CD4-positive, alpha-beta T cell treated with Interleukin-2 at 100 ng/mL for 4 hours (primary cell): ENCODE measurements around the gene SMIM44.

ENCODE experiments used
- DNase-seq: peaks from one replicate; pipeline ENCODE4 v3.0.0-alpha.2; 2020; ENCODE audit warnings: low spot score

The SMIM44 gene

DNA sequence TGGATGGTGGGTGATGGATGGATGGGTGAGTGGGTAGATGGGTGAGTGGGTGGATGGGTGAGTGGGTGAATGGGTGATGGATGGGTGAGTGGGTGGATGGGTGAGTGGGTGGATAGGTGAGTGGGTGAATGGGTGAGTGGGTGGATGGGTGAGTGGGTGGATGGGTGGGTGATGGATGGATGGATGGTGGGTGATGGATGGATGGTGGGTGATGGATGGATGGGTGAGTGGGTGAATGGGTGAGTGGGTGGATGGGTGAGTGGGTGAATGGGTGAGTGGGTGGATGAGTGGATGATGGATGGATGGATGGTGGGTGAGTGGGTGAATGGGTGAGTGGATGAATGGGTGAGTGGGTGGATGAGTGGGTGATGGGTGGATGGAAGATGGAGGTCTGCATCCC, 5.7 kb downstream of the SMIM44 start:
- DNase-seq = no peak

DNA sequence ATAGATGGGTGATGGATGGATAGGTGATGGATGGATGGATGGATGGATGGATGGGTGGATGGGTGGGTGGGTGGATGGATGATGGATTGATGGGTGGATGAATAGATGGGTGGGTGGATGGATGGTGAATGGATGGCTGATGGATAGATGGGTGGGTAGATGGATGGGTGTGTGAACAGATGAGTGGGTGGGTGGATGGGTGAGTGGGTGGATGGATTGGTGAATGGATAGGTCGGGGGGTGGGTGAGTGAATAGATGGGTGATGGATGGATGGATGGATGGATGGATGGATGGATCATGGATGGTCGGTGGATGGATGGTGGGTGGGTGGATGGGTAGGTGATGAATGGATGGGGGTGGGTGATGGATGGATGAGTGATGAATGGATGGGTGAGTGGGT, 6.4 kb downstream of the SMIM44 start:
- DNase-seq = no peak

DNA sequence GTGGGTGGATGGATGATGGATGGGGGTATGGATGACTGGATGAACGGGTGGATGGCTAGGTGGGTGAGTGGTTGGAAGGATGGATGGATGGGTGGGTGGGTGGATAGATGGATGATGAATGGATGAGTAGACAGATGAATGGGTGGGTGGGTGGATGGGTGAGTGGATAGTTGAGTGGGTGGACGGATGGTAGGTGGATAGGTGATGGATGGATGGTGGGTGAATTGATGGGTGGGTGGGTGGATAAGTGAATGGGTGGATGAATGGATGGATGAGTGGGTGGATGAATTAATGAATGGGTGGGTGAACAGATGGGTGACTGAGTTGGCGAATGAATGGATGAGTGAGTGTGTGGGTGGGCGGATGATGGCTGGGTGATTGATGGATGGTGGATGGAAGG, 7.8 kb downstream of the SMIM44 start:
- DNase-seq = no peak

DNA sequence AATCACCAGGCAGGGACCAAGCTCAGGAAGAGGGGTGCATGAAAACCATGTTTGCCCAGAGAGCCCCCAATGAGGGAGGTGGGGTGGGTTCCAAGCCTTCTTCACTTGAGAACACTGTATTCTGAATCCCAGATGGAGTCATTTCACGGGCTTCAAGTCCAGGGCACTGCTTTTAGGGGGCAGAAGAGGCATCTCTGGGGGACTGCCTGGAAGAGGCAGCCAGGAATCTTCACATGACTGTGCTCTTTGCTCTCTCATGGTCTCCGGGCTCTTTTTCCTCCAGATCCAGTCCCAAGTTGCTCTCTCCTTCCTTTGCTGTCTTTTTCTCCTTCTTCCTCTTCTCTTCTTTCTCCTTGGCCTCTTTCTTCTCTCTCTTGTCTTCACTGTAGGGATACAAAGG, 8.6 kb downstream of the SMIM44 start:
- DNase-seq = no peak

DNA sequence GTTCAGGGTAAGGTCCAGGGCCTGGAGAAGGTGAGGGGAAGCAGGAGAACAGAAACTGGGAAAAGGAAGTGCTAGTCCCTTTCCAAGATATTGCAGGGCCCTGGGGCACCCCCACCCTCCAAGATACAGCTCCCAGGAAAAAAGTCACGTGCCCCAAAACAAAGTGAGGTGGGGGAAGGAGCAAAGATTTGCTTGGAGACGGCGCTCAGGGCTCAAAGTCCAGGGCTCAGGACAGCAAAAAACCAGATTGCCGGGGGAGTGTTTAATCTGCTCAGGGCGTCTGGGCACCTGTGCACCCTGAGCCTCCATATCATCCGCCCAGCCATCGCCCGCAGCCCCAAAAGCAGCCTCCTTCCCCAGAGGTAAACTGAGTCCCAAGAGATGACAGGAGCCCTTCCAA, 9.2 kb downstream of the SMIM44 start:
- no peak for DNase-seq

DNA sequence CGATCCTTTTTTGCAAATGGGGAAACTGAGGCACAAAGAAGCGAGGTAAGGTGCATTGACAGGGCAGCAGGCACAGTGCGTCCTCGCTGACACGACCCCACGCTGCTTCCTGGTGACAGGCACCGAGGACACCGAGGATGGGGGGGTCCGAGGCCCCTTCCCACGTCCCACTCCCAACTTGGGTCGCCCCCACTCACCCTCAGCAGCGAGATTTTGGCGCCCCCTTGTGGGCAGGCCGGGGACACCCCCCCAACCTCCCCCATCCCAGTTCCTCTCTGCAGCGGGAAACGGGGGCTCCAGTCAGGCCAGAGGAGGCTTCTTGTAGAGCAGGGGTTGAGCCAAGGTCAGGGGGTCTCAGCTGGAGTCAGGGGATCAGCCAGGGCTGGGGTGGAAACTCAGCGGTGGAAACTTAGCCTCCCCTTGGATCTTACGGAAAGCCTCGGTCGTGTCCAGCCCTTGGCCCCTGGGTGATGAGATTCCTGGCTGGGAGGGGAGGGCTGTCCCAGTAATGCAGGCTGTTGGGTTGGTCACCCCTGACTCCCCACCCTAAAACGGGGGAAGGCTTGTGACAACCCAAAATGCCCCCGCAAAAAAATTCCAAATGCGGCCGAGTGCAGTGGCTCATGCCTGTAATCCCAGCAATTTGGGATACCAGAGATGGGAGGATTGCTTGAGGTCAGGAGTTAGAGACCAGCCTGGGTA, 11.1 kb downstream of the SMIM44 start:
- peak; percentile 16 for DNase-seq

DNA sequence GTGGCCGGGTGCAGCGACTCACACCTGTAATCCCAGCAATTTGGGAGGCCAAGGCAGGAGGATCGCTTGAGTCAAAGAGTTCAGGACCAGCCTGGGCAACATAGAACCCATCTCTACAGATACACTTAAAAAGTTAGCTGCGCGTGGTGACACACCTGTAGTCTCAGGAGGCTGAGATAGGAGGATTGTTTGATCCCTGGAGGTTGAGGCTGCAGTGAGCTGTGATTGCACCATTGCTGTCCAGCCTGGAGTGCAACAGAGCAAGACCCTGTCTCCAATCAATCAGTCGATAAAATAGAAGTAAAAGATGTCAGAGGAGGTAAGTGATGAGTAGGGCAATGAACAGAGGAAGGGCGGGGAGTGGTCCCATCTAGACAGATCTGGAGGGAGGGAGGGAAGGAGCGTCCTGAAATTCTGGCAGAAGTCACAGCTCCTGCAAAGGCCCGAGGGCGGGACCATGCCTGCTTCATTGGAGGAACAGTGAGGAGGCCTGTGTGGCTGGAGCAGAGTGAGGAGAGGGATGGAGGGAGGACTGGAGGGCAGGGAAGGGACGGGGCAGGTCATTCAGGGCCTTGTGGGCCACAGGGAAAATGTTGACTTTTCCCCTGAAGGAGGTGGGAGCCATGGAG, 12.6 kb downstream of the SMIM44 start:
- no peak for DNase-seq

DNA sequence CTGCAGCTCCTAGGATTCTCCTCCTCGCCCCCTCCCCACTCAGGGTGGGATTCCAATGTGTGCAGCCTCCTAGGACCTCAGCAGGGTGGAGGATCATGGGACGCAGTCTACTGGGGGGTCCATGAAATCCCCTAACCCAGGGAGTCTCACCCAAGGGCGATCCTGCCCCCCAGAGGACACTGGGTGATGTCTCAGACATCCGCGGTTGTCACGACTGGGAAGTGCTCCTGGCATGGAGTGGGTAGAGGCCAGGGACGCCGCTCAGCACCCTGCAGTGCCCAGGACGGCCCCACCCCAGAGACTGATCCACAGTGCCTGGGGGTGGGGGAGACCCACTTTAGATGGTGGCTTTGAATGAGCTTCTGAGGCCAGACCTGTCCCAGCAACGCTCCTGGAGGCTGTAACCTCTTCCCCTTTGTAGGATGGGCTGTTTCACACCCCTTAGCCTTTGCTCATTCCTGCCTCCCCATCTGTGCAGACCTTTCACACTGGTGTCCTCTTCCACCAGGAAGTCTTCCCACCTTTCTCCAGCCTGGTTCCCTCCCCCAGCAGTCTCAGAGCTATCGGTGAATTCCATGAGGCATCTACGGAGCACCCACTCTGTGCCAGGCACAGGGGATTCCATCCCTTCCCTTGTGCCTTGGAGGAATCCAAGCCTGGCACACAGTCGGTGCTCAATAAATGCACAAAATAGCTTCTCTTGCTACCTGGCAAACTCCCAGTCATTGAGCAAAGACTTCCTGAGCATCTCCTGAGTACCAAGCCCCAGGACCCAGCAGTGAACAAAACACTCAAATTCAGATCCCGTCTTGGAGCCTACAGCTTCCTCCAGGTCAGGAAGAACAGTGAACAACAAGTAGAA, 13.4 kb downstream of the SMIM44 start:
- no peak for DNase-seq

DNA sequence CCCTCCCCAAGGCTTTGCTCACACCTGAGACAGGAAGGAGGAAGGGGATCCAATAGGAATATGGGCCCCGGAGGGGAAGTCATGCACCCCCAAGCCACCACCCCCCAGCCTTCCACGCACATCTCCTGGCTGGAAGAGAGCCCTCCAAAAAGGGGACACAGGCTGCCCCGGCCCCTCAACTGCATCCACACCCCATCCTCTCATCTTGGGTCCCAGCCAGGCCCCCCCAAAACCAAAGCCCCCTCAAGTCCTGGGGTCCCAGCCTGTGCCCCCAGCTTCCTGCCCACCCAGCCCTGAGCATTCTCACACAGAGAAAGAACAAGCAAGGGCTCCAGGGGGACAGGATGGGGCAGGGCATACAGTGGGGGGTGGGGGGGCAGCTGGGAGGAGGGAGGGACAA, 15.0 kb downstream of the SMIM44 start:
- DNase-seq = no peak

DNA sequence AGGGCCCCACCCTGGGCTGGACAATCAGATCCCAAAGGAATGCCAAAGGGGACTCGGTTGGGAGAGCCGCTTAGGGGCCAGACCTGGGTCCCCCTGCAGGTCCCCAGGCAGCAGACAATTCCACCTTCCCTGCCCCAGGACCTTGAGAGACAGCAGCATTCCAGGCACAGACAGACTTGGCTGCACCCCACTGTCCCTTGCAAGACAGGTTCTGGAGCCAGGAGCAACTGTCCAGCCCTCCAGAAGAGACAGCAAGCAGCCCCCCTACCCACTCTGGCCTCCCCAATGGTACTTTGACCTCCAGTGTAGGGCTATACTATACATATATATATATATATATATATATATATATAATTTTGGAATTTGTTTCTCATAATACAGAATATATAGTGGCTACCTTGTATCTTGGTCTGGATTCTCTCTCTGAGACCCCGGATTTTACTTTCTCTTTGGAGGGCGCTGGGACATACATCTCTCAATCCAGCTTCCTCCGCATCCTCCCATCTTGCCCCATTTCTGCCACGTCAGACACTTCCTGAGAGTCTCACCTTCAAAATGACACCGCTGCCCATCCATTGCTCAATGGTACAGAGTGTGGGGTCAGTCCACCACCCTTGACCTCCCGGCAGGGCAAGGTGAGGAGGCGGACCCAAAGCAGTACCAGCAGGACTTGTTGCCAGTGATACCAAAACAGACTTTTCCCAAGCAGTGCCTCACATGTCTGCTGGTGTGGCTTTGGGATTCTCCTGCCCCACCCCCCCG, 15.6 kb downstream of the SMIM44 start:
- no peak for DNase-seq

DNA sequence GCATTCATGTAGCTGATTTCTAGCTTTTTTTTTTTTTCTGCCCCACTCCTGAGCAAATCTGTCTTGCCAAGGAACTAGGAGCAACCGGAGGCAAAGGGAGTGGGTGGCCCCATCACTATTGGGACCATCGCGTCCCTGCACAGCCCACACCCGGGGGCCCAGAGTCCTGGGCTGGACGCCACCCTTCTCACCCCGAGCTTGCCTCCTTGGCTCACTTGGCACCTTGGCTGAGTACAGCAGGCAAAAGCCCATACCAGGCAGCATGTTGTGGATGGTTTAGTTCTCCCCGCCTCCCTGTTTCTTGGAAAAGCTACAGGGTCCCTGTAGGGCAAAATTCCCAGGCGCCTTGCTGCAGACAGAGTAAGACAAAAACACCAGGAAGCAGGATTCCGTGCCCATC, 16.6 kb downstream of the SMIM44 start:
- DNase-seq = no peak

DNA sequence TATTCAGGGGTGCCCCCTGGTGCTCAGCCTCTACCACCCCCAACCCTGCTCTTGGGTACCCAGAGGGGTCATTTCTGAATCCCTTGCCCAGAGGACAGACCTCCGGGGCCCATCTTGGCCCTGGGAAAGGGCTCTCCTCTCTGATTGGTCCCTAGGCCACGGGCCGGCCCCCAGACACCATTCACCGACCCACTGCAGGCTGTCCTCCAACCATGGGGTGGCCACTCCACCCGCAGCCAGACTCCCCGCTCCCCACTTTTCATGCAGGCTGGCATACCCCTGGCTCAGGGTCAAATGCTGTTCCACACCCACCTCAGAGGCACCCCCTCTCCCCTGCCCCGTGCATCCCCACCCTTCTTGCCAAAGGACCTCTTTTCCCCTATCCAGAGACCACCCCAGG, 17.7 kb downstream of the SMIM44 start:
- DNase-seq = no peak

DNA sequence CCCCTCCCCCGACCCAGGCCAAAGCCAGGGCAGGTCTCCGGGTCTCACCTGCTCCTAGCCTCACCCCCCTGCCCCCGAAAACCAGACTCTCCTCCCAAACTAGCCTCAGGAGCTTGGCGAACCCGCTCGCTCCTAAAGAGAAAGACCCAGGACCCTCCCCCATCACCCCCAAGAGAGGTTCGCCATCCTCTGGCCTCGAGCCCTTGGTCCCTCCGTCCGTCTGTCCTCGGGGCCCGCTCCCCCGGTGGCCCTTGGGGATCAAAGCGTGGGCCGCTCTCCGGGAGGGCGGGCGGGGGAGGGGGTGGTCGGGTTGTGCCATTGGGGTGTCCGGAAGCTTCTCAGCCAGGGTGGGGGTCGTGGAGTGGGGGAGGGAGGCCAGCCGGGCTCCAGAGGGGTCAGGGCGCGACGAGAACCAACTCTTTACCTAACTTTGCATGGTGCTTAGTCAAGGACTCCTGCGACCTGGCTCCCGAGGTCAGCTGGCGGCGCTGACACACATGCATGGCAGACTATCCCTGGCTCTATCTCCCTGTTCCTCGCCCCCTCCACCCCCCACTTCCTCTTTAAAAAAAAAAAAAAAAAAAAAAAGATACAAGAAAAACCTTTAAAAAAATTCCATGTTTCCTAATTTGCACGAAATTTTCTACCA, 18.5 kb downstream of the SMIM44 start:
- DNase-seq = no peak

DNA sequence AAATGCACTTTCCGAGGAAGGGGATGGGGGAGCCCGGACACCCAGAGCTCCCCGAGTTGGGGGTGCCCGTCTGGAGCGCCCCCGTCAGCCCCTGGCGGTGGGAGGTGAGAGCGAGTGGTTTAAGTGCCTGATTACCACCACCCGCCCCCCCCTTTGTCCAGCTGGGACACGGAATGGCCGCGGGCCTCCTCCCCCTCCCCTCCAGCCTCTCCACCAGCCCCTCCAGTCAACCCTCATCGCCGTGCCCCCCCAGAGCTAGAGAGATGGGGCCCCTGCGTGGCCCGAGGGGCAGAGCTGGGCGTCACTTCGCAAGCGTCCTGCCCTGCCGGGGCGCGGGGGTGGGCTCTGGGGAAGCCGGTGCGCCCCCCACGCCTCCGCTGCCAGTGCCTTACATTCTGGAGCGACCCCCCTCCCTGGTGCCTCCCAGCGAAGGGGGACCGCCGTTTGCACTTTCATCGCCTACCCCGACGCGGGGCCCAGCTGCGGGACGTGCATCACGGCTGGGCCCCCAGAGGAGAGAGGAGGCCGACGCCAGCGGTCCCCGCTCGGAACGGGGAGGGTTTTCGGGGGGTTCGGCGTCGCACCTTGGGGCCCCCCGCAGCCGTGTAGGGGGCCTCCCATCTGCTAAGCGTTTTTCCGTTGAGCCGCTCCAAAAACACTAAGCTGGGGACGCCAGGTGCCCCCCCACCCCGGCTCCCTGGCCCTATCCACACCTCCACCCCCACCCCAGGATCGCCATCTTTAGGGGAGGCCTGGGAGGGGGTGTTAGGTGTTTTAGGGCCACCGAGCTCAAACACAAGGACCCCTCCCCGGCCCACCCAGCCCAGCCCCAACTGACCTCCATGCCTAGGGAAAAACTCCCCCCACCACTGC, 19.3 kb downstream of the SMIM44 start:
- no peak for DNase-seq

DNA sequence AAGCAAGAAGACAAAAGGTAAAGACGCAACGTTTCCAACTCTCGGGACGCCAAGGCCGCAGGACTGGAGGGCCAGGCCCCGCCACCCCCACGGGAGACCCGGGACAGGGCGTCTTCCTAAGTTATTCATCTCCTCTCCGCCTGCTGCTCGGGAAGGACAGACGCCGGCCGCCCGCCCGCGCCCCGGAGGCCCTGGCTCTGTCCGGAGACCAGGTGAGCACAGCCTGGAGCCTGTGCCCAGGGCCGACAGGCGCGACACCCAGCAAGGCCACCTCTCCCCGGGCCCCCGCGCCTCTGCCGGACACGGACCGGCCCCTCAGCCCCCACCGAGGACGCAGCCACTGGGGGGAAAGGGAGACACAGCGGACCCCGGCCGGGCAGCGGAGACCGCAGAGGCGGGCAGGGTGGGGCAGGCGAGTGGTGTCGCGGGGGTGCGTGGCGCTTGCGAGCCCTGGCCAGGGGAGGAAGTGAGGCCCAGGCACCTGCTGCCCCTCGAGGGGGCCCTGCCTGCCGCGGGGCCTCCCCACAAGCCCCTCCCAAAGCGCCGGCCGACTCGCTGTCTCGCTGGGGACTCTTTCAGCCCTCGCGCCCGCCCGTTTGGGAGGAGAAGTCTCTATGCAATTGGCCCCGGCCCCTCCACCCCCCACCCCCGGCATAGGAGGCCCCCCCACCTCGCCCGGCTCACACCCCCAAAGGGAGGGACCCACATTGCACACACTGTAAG, 20.1 kb downstream of the SMIM44 start:
- no peak for DNase-seq

DNA sequence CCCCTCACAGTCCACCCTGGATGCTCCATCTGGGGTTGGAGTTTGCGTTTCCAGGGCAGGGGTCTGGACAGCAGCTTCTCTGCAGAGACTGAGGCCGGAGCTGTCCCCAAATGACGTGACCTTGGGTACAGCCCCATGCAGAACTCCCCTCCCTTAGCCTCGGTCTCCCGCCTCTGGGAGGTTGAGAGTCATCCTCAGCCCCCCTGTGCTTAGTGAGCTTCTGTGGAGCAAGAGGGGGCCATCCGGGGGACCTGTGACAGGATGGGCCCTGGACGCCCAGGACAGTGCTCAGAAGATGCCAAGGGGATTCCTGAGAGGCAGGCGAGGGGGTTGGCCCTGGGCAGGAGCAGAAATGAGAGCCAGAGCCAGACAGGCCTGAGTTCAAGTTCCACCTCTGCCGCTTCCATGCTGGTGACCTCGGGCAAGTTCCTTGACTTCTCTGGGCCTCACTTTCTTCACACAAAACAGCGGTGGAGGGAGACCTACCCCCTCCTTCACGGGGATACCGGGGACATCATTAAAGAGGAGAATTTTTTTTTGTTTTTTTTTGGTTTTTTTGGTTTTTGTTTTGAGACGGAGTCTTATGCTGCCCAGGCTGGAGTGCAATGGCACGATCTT, 23.2 kb downstream of the SMIM44 start:
- no peak for DNase-seq

DNA sequence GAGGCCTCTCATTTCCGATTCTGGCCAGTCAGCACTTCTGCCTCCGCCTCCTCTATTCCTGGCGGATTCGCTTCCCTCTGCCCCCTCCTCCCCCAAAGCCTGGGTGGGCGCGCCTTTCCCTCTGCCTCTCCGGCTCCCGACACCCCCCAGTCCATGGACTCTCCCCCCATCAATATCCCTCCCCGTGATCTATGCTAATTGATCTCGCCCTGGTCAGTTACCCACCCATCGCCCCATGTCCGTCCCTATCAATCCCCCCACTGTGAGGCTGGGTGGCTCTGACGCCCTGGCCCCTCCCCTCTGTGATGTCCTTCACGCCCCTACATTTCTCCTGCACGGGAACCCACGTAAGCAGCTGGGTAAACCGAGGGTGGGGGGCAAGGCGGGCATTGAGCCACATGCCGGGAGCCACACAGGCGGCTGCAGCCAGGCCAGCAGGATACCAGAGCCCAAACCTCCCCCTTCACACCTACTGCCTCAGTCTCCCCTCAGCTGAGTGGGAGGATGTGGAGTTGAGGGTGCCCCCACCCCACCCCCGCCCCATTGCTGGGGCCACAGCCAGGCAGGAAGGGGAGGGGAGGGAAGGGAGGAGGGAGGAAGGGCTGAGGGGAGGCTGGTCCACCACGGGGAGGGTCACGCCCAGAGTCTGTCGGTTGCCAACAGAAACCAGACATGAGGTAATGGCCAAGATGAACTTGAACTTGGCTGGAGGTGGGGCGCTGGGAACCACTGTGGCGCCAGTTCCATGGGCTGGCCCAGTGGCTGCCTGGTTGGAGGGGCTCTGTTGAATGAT, 24.0 kb downstream of the SMIM44 start:
- DNase-seq = no peak

DNA sequence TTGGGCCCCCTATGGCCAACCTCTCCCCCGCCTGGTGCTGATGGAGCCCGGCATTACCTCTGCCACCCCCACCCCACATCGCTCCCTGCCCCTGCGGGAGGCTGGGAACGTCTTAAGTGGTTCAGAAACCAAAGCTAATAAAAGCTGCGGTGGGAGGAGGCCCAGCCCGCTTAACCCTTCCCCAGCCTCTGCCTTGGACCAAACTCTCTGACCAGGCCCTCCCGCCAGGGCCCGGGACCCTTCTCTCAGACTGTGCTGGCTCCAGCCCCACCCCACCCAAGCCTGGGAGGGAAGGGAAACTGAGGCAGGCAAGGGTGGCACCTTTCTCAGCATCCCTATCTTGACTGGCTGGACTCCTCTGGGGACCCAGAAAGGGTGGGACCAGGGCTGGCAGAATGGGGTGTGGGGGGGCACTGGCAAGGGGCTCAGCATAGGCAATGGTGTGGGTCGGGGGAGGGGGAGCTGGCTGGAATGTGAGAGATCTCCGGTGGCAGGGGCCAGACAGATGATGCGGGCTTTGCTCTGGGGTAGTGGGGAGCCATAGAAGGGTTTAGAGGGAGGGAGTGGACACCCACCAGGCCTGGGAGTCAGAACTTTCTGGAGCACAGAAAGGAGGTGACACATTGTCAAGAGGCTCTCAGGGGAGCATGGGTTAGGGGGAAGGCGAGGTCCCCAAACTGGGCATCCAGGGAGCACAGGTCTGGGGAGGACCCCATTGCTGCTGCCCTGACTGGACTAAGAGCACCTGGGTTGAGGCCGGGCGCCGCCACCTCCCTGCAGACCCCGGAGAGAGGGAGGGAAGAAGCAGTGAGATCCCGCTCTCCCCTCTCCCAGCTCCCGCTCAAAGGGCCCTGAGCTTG, 24.8 kb downstream of the SMIM44 start:
- no peak for DNase-seq
